ENCODE results near the gene PPP6R2. TPM values are rescaled to one million over a fixed set of nuclear protein-coding genes. Genes with fewer than 3 reads are reported as not detected.
A peak's percentile ranks its signal among the peaks of the same experiment; 100 is the strongest.
"Not testable (repeated sequence)": the region's sequence is repeated elsewhere in the genome, so short reads cannot be mapped to it uniquely, and the experiment has no call there.

PPP6R2 gene
- total RNA-seq, 3 donors from 2014 or later, result 48.3 to 54.1 (median 49.5) TPM

DNA sequence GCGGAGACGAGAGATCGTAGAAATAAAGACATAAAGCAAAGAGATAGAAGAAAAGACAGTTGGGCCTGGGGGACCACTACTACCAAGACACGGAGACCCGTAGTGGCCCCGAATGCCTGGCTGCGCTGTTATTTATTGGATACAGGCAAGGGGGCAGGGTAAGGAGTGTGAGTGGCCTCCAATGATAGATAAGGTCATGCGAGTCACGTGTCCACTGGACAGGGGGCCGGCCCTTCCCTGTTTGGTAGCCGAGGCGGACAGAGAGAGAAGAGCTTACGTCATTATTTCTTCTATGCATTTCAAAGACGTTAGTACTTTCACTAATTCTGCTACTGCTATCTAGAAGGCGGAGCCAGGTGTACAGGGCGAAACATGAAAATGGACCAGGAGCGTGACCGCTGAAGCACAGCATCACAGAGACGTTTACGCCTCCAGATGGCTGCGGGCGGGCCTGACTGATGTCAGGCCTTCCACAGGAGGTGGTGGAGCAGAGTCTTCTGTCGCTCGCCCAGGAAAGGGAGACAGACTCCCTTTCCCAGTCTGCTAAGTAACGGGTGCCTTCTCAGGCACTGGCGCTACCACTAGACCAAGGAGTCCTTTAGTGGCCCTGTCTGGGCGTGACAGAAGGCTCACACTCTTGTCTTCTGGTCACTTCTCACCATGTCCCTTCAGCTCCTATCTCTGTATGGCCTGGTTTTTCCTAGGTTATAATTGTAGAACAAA, 24.8 kb downstream of the PPP6R2 start:
- intact Hi-C loops (cut with DNase I; ENCODE audit: low total_unique reads), result no loop called here
- H3K9me3 ChIP-seq, result no peaks in the 10 kb centered on the region
- H3K27me3 ChIP-seq, result no peaks in the 10 kb centered on the region
- no peak for TF ChIP-seq POLR2A (IDR thresholded peaks at IDR 0.05)
- no peak overlapping the region for H3K4me3 ChIP-seq
- no peaks in the 10 kb centered on the region for H3K4me1 ChIP-seq
- H3K36me3 ChIP-seq, result no peaks in the 10 kb centered on the region
- DNase-seq (ENCODE audit: low spot score in 2 of 2), result no peak
- H3K27ac ChIP-seq, result no peak overlapping the region

DNA sequence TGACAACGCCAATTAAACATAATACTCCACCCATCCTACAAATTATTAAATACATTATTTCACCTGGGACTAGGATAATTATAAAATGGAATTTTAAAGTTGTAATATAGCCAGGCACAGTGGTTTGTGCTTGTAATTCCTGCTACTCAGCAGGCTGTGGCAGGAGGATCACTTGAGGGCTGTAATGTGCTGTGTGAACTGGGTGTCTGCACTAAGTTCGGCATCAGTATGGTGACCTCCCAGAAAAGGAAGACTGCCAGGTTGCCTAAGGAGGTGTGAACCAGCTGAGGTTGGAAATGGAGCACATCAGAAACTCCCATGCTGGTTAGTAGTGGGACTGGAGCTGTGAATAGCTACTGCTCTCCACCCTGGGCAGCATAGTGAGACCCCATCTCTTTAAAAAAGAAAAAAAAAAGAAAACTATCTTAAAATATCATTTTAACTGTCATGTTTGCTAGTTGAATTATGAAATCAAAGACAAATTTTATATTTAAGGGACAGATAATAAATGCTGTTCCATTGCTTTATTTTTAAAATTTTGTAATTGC, 28.0 kb downstream of the PPP6R2 start:
- no peaks in the 10 kb centered on the region for H3K36me3 ChIP-seq
- DNase-seq (ENCODE audit: low spot score in 2 of 2), result no peak
- no peak overlapping the region for H3K4me3 ChIP-seq
- intact Hi-C loops (cut with DNase I; ENCODE audit: low total_unique reads), result no loop called here
- no peaks in the 10 kb centered on the region for H3K27me3 ChIP-seq
- H3K4me1 ChIP-seq, result no peaks in the 10 kb centered on the region
- no peak for TF ChIP-seq POLR2AphosphoS5 (IDR thresholded peaks at IDR 0.05)
- no peak for TF ChIP-seq POLR2A (IDR thresholded peaks at IDR 0.05)
- no peaks in the 10 kb centered on the region for H3K9me3 ChIP-seq
- H3K27ac ChIP-seq, result no peak overlapping the region

DNA sequence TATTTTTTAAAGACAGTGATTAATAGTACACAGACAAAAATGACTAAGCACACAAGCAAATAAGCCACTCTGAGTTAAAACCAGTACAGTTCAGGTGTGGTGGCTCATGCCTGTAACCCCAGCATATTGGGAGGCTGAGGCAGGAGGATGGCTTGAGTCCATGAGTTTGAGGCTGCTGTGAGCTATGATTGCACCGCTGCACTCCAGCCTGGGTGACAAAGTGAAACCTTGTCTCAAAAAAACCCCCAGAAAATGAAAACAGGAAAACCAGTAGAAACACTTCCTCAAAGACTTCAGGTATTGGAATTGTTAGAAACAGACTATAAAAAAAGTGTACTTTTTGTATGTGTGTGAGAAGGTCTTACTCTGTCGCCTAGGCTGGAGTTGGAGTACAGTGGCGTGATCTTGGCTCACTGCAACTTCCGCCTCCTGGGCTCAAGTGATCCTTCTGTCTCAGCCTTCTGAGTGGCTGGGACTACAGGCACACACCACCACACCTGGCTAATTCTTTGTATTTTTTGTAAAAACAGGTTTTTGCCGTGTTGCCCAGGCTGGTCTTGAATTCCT, 33.0 kb downstream of the PPP6R2 start:
- no peak for DNase-seq (ENCODE audit: low spot score in 2 of 2)
- TF ChIP-seq POLR2AphosphoS5 (IDR thresholded peaks at IDR 0.05) (no peak), POLR2A (IDR thresholded peaks at IDR 0.05) (no peak)
- TF ChIP-seq, protein P1, sequence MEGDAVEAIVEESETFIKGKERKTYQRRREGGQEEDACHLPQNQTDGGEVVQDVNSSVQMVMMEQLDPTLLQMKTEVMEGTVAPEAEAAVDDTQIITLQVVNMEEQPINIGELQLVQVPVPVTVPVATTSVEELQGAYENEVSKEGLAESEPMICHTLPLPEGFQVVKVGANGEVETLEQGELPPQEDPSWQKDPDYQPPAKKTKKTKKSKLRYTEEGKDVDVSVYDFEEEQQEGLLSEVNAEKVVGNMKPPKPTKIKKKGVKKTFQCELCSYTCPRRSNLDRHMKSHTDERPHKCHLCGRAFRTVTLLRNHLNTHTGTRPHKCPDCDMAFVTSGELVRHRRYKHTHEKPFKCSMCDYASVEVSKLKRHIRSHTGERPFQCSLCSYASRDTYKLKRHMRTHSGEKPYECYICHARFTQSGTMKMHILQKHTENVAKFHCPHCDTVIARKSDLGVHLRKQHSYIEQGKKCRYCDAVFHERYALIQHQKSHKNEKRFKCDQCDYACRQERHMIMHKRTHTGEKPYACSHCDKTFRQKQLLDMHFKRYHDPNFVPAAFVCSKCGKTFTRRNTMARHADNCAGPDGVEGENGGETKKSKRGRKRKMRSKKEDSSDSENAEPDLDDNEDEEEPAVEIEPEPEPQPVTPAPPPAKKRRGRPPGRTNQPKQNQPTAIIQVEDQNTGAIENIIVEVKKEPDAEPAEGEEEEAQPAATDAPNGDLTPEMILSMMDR (IDR thresholded peaks at IDR 0.05), result no peak
- Histone ChIP-seq H3K4me3 (no peak overlapping the region), H3K27me3 (no peaks in the 10 kb centered on the region), H3K4me1 (no peaks in the 10 kb centered on the region), H3K36me3 (no peaks in the 10 kb centered on the region), H3K27ac (no peak overlapping the region), H3K9me3 (no peaks in the 10 kb centered on the region)
- intact Hi-C loops (cut with DNase I; ENCODE audit: low total_unique reads), result no loop called here

DNA sequence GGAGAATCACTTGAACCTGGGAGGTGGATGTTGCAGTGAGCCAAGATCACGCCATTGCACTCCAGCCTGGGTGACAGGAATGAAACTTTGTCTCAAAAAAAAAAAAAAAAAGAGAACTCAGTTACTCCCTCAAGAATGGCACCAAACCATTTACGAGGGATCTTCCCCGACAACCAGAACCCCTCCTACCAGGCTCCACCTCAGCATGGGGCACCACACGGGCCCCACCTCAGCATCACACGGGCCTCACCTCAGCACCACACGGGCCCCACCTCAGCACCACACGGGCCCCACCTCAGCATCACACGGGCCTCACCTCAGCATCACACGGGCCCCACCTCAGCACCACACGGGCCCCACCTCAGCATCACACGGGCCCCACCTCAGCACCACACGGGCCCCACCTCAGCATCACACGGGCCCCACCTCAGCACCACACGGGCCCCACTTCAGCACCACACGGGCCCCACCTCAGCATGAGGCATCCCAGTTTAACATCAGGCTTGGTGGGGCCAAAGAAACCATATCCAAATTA, 38.0 kb downstream of the PPP6R2 start:
- H3K27ac ChIP-seq; H3K36me3 ChIP-seq; intact Hi-C loops (cut with DNase I; ENCODE audit: low total_unique reads); H3K4me1 ChIP-seq; H3K9me3 ChIP-seq; H3K4me3 ChIP-seq; H3K27me3 ChIP-seq; DNase-seq (ENCODE audit: low spot score in 2 of 2): not testable (repeated sequence)

DNA sequence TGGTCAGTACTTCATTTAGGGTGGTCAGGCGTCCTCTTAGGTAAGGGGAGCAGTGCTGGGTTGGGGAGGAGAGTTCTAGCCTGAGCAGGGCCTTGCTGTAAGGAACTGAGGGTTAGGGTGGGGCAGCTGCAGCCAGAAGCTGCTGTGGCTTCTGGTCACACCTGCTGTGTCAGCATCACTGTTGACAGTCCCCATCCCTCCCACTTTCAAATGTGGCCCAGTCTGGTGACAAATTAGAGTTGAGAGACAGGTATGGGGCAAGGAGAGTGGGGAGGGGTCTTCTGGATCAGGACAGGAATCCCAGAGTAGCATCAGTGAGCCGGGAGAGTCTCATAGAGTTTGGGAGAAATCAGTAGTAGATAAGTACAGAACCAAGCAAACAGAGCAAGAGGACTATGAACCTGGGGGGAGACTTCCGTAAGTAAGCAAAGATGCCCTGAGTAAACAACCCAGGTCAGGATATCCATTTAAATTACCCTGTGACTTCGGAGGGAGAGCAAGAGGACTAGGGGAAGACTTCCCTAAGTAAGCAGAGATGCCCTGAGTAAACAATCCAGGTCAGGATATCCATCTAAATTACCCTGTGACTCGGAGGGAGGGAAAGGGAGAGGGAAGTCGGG, 53.7 kb downstream of the PPP6R2 start:
- Histone ChIP-seq H3K4me1 (no peaks in the 10 kb centered on the region), H3K36me3 (no peaks in the 10 kb centered on the region), H3K4me3 (no peak overlapping the region), H3K9me3 (no peaks in the 10 kb centered on the region), H3K27me3 (no peaks in the 10 kb centered on the region), H3K27ac (peak overlapping the region in 1 of 2 donors; percentile 27)
- intact Hi-C loops (cut with DNase I; ENCODE audit: low total_unique reads), result no loop called here
- TF ChIP-seq POLR2A (IDR thresholded peaks at IDR 0.05), result no peak
- no peak for TF ChIP-seq POLR2AphosphoS5 (IDR thresholded peaks at IDR 0.05)
- TF ChIP-seq, protein P1 (IDR thresholded peaks at IDR 0.05), result no peak
- DNase-seq (ENCODE audit: low spot score in 2 of 2), result no peak

DNA sequence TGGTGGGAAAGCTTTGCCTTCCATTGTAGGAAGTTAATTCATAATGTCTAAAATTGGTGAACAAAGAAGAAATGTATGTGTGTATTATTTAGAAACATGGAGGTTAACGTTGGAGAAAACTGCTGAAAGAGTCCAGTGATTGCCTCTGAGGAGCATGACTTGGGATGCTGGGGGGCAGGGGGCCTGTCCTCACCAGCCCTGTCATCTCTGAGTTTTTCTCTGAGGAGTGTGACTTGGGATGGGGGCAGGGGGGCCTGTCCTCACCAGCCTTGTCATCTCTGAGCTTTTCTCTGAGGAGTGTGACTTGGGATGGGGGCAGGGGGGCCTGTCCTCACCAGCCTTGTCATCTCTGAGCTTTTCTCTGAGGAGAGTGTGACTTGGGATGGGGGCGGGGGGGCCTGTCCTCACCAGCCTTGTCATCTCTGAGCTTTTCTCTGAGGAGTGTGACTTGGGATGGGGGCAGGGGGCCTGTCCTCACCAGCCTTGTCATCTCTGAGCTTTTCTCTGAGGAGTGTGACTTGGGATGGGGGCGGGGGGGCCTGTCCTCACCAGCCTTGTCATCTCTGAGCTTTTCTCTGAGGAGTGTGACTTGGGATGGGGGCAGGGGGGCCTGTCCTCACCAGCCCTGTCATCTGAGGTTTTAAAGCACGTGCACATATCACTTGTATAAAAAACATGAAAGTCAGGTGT, 54.4 kb downstream of the PPP6R2 start:
- H3K36me3 ChIP-seq; H3K27me3 ChIP-seq; intact Hi-C loops (cut with DNase I; ENCODE audit: low total_unique reads); H3K4me1 ChIP-seq; H3K4me3 ChIP-seq; DNase-seq (ENCODE audit: low spot score in 2 of 2); H3K9me3 ChIP-seq: not testable (repeated sequence)
- peak overlapping the region in 1 of 2 donors; percentile 5 for H3K27ac ChIP-seq

Data from breast epithelium (tissue), 4 donors.